OCI-LY1 (cell line): Measurements from ENCODE around the gene ZKSCAN8.

Experiments used
- EZH2 ChIP-seq: fragments of 200-600 bp; sonication (generic), shearing (Covaris generic); IDR thresholded peaks from 2 replicates; pipeline ENCODE4 v1.8.0; 2017; ENCODE audit warnings: borderline replicate concordance, mixed run types, mild to moderate bottlenecking, antibody characterized with exemption, low read length, moderate library complexity, mixed read lengths
- TF ChIP-seq, protein P1 (sequence below): fragments of 200-600 bp; sonication (generic), shearing (Covaris generic); IDR thresholded peaks from 2 replicates; pipeline ENCODE4 v1.5.1; 2017; ENCODE audit warnings: mild to moderate bottlenecking, antibody characterized with exemption, low read length, moderate library complexity, mixed read lengths

DNA sequence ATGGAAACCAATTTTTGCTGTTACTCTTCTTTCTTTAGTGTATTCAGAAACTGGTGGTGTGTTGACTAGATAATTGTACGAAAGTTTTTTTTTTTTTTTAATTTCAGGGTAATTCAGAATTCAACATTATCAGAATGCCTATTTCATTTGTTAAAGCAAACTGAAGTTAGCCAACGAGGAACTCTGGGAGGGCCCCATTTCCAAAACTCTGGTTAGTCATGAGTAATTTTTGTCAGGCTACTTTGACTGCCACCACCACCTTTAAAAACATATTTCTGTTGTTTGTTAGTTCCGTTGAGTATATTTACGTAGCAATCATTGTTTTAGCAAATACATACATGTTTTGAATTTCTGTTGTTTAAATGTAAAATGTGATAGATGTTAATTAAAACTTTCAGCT, 763 bp downstream of the ZKSCAN8 start:
- TF ChIP-seq, protein P1, sequence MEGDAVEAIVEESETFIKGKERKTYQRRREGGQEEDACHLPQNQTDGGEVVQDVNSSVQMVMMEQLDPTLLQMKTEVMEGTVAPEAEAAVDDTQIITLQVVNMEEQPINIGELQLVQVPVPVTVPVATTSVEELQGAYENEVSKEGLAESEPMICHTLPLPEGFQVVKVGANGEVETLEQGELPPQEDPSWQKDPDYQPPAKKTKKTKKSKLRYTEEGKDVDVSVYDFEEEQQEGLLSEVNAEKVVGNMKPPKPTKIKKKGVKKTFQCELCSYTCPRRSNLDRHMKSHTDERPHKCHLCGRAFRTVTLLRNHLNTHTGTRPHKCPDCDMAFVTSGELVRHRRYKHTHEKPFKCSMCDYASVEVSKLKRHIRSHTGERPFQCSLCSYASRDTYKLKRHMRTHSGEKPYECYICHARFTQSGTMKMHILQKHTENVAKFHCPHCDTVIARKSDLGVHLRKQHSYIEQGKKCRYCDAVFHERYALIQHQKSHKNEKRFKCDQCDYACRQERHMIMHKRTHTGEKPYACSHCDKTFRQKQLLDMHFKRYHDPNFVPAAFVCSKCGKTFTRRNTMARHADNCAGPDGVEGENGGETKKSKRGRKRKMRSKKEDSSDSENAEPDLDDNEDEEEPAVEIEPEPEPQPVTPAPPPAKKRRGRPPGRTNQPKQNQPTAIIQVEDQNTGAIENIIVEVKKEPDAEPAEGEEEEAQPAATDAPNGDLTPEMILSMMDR: no peak
- TF ChIP-seq EZH2: no peak
